ENCODE measurements around the gene RAPH1.

The RAPH1 gene

DNA sequence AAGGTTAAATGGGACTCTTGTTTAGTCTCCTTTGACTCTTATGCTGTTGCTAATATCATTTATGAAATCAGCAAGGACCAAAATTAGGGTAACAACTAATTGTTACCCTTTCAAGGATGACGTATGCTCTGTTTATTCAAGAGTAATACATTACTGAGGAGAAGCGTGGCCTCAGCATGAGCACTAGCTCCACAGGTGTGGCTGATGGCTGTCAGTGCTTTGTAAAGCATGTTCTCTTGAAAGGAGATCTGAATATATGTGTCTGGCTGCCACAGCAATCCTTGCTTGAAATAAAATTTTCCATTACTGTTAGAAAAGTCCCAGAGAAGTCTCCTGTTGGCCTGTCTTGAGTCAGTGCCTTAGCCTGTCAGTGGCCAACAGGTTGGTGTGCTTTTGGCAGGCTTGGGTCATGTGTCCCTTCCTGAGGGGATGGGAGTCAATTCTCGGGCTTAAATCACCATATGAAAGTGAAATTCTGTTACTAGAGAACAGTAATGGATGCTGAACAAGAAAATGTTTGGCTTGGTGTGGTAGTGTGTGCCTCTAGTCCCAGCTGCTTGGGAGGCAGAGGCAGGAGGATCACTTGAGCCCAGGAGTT, 174.2 kb downstream of the RAPH1 start:
- DNase-seq (ENCODE audit: low read depth in 3 of 3), result no peak

DNA sequence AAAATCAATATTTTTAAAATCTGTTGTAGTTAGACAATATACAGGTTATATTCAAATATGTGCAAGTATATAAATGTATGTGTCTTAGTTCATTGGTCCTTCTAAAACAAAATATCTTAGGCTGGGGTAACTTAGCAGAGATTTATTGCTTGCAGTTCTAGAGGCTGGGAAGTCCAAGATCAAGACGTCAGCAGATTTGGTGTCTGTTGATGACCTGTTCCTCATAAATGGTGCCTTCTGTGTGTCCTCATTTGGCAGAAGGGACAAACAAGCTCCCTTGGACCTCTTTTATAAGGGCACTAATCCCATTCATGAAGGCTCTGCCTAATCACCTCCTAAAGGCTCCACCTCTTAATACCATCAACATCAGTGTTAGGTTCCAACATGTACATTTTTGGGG, 175.7 kb downstream of the RAPH1 start:
- no peak for DNase-seq (ENCODE audit: low read depth in 3 of 3)

DNA sequence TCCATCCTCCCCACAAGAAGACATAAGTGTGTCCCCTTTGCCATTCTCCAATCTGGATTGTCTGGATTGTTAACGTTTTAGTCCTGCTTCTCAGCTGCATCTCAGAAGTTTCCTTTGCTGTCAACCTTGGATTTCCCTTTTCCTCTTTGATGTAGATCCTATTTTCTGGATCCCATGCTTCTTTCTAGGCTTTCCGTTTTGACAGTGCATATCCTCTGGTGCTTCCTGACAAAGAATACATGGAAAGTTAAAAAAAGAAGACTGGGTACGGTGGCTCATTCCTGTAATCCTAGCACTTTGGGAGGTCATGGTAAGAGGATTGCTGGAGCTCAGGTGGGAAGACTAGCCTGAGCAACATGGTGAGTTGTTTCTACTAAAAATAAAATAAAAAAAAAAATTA, 180.1 kb downstream of the RAPH1 start:
- no peak for DNase-seq (ENCODE audit: low read depth in 3 of 3)

DNA sequence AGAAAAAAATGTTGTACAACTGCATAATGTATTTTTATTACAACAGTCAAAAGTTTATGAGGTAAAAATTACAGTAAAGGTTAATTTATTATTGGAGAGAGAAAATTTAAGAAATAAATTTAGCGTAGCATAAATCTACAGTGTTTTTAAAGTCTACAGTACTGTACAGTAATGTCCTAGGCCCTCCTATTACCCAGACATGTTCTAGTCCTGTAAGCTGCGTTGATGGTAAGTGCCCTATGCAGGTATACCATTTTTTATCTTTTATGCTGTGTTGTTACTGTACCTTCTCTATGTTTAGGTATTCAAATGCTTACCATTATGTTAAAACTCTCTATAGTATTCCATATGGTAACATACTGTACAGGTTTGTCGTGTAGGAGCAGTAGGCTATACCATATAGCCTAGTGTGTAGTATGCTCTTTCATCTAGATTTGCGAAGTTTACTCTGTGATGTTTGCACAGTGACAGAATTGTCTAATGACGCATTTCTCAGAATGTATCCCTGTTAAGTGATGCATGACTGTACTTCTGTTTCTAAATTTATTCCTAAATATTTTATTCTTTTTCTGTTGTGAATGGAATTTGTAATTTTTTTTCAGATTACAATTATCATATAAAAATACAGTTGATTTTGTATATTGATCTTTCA, 182.4 kb downstream of the RAPH1 start:
- no peak for DNase-seq (ENCODE audit: low read depth in 3 of 3)

DNA sequence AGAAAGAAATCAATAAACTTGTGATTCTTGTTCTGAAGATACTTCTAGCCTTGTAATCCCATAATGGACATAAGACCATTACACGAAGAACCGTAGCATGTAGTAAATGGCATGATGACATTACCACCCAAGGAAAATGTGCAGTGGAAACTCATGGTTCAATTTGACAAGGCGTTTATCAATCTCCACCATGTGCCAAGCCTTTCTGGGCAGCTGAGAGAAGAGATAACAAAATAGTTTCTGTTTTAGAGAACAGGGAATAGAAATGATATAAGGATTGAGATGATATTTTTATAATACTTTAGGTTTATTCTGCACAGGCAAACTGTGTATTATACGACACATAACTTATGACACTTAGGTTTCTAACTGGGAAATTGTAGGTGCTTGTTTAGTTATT, 187.7 kb downstream of the RAPH1 start:
- DNase-seq (ENCODE audit: low read depth in 3 of 3), result no peak

DNA sequence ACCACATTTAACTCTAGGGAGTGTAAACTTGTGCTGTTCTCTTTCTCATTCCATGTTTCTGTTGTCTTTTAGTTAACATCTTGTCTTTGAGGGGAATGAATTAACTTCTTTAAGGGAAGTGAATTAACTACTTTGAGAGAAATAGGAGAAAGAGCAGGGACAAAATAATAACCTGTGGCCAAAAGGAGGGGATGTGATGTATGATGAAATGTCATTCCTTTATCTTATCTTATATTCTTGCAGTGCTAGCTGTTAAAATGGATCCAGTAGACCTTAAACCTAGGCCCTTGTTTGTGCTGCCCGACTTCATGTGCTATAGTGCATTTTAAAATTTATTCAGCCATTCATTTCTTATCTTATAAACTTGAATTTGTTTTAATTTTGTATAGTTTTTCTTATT, 188.5 kb downstream of the RAPH1 start:
- no peak for DNase-seq (ENCODE audit: low read depth in 3 of 3)

DNA sequence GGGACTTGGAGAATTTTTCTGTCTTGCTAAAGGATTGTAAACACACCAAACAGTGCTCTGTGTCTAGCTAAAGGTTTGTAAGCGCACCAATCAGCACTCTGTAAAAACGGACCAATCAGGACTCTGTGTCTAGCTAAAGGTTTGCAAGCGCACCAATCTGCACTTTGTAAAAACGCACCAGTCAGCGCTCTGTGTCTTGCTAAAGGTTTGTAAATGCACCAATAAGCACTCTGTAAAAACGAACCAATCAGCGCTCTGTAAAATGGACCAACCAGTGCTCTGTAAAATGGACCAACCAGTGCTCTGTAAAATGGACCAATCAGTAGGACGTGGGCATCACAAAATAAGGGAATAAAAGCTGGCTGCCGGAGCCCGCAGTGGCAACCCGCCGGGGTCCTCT, 190.4 kb downstream of the RAPH1 start:
- DNase-seq (ENCODE audit: low read depth in 3 of 3), result no peak

Measured in stimulated activated CD4-positive, alpha-beta T cell treated with anti-CD3 and anti-CD28 coated beads, TNF-alpha, amount 100 ng/mL, for 48 hours (primary cell).